HG03066 (cell line): ENCODE results near the gene L3MBTL2.
"Not testable (repeated sequence)": the region's sequence is repeated elsewhere in the genome, so short reads cannot be mapped to it uniquely, and the experiment has no call there.

Source experiments
- ATAC-seq: cut with Tn5 transposase; IDR thresholded peaks from one replicate; pipeline ENCODE4 v1.9.1; 2021; ENCODE audit warnings: low read depth; ENCODE audit not compliant: unreplicated experiment

The L3MBTL2 gene

GRCh38 chr22:41239443-41240128 lies 34.5 kb downstream of the L3MBTL2 start:
- no peak for ATAC-seq

GRCh38 chr22:41240377-41241132 lies 35.4 kb downstream of the L3MBTL2 start, which contains the start of gene CHADL:
Gene CHADL (minus strand): TSS chr22:41240931. CDS start chr22:41240881, 50 bp downstream.
- no peak for ATAC-seq

- no peak for ATAC-seq
Measured at GRCh38 chr22:41241133-41241676, 36.1 kb downstream of the L3MBTL2 start.

DNA sequence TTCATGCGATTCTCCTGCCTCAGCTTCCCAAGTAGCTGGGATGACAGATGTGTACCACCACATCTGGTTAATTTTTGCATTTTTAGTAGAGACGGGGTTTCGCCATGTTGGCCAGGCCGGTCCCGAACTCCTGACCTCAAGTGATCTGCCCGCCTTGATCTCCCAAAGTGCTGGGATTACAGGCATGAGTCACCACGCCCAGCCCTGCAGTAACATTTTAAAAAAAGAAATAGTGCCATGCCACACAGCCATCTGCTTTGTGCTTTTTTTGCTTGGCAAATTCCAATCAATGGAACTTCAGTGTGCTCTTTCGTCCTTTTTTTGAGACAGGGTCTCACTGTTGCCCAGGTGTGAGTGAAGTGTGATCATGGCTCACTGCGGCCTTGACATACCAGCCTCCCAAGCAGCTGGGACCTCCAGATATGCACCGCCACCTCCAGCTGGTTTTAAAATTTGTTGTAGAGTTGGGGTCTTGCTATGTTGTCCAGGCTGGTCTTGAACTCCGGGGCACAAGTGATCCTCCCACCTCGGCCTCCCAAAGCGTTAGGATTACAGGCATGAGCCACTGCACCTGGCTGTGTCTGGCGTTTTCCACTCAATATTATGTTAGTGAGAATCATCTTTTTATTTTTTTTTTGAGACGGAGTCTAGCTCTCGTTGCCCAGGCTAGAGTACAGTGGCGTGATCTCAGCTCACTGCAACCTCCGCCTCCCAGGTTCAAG lies 37.4 kb downstream of the L3MBTL2 start:
- no peak for ATAC-seq

GRCh38 chr22:41243361-41243760 lies 38.2 kb downstream of the L3MBTL2 start:
- ATAC-seq, result no peak

GRCh38 chr22:41245917-41246499 lies 40.9 kb downstream of the L3MBTL2 start:
- no peak for ATAC-seq

- no peak for ATAC-seq
Measured at GRCh38 chr22:41247703-41248102, 42.6 kb downstream of the L3MBTL2 start.

- ATAC-seq, result no peak
Measured at GRCh38 chr22:41248314-41248713, 43.2 kb downstream of the L3MBTL2 start.

DNA sequence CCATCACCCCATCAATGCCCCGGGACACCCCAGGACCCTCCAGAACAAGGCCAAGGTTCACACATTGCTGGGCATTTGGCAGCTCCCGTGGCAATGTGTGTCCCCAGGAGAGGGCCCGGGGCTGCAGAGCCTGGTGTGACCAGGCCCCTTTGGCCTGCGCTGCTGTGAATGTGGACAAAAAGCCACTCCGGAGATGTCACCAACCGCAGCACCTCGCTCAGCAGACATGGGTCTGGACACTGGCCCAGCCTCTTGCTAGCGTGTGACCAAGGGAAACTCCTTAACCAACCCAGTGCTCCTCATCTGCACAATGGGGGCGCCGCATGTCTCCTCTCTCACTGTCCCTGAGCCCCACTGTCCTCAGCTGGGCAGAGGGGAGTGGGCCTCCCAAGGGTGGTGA lies 43.6 kb downstream of the L3MBTL2 start:
- no peak for ATAC-seq

DNA sequence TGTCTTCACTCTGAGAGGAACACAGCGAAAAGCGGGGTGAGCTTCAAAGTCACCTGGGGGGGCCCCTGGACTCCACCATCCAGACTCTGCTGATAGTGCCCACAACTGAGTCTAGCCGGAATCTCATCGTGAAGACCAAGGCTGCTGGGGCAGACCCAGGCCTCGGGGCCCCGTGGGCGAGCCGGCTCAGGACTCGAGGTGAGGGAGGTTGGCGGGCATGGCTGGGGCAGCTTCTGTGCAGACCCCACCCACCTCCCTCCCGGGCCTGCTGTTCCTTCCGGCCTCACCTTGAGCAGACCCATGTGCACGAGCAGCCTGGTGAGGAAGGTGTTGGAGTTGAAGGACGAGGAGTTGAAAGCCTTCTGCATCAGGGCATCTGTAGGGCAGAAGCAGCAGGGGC lies 44.3 kb downstream of the L3MBTL2 start:
- ATAC-seq, result no peak

- no peak for ATAC-seq
Measured at GRCh38 chr22:41250127-41250526, 45.0 kb downstream of the L3MBTL2 start.

DNA sequence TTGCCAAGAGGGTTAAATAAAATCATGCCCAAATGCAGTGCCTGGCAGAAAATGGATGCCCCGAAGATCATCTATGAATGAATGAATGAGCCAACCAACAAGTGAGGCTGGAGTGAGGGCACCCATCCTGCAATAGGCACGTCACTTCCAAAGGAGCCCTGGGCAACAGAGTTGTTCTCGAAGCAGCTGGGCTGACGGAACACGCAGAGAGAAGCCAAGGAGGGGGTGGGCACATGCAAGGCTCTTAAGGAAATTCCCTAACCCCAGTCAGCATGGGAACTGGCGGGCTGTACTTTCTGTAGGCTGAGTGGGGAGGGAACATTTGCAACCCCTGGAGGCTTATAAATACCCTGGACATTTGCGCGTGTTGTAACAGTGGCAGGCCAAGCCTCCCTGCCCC lies 47.3 kb downstream of the L3MBTL2 start:
- no peak for ATAC-seq

- ATAC-seq, result no peak
Measured at GRCh38 chr22:41254230-41254629, 49.1 kb downstream of the L3MBTL2 start.

GRCh38 chr22:41256254-41257253 lies 51.4 kb downstream of the L3MBTL2 start:
- no peak for ATAC-seq

GRCh38 chr22:41257696-41258095 lies 52.6 kb downstream of the L3MBTL2 start:
- ATAC-seq, result no peak

DNA sequence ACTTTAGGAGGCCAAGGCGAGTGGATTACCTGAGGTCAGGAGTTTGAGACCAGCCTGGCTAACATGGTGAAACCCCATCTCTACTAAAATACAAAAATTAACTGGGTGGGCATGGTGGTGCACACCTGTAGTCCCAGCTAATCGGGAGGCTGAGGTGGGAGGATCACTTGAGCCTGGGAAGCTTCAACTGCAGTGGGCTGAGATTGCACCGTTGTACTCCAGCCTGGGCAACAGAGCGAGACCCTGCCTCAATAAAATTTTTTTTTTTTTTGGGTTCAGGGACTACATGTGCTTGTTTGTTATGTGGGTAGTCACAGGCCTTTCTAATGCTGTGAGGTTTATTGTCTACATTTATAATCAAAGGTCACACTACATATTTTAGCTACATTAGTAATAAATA lies 54.6 kb downstream of the L3MBTL2 start:
- ATAC-seq, result not testable (repeated sequence)

DNA sequence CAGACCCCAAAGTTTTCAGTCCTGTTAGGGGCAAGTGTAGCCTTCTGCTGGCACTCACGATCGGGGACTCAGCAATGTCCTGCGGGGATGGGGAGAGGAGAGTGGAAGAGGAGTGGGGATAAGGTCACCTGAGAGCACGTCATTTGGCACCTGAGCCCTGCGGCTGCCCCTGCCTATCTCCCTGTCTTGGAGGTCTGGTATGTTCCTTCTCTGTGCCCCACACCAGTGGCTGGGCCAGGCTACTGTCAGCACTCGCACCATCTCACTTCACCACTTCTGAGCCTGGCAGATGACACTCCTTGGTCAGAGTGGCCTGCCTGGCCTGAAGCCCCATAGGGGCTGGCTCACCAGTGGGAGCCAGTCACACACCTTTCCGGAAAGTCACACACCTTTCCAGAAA lies 55.8 kb downstream of the L3MBTL2 start:
- no peak for ATAC-seq

- no peak for ATAC-seq
Measured at GRCh38 chr22:41261541-41262249, 56.6 kb downstream of the L3MBTL2 start.

DNA sequence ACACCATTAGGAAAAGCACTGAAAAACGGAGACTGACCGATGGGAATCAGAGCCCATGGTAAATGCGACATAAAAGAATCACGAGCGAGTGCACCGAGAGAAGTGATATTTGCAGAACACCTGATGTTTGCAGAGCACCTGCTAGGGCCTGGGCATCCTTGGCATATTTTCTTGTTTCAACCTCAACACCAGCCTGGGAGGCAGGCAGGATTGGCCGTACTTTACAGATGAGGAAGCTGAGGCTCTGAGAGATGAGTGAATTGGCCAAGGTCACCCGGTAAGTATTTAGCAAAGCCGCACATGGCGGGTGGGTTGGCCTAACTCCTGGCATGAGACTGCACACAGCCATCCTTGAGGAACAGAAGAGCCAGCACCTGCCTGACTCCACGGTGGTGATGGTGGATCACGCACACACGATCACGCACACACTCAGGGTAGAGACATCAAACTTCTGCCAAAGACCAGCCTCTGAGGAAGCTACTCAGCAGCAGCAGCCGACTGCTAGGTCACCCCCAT lies 57.2 kb downstream of the L3MBTL2 start:
- no peak for ATAC-seq
